Gastrocnemius medialis (tissue), 4 donors: ENCODE measurements around the gene TCF12. TPM values are rescaled to one million over a fixed set of nuclear protein-coding genes. Genes with fewer than 3 reads are reported as not detected.

Experiments
- ATAC-seq, 2 donors: fragments of 150-250 bp; one replicate each; pipeline ENCODE4 v1.9.1; 2016
- DNase-seq, 2 donors: peaks; one replicate each; pipeline ENCODE4 v3.0.0-alpha.2; 2019
- H3K27ac ChIP-seq, 4 donors: fragments of 200-600 bp; sonication (generic); 1 replicate in 1 of 4; 2 replicates in 3 of 4; pipeline ENCODE4 v1.5.1; 2016 to 2018; ENCODE audit warnings: mild to moderate bottlenecking in 2 of 4, moderate library complexity in 1 of 4
- H3K27me3 ChIP-seq, 3 donors: fragments of 200-600 bp; sonication (generic) in 2 of 3; 1 replicate in 1 of 3; 2 replicates in 2 of 3; pipeline versions ENCODE4 v1.5.1 to v1.6.0; 2016 to 2019; ENCODE audit warnings: mild to moderate bottlenecking in 1 of 3, moderate library complexity in 1 of 3
- H3K36me3 ChIP-seq, 2 donors: fragments of 200-600 bp; sonication (generic) in 1 of 2; one replicate each; pipeline ENCODE4 v1.5.1; 2017 to 2018
- H3K4me1 ChIP-seq, 2 donors: fragments of 200-600 bp; sonication (generic) in 1 of 2; one replicate each; pipeline ENCODE4 v1.5.1; 2016 to 2017; ENCODE audit warnings: mild to moderate bottlenecking in 2 of 2
- H3K4me3 ChIP-seq, 4 donors: fragments of 200-600 bp; sonication (generic) in 3 of 4; 1 replicate in 1 of 4; 2 replicates in 3 of 4; pipeline ENCODE4 v1.5.1; 2016 to 2019; ENCODE audit warnings: mild to moderate bottlenecking in 2 of 4
- H3K9me3 ChIP-seq, 3 donors: fragments of 200-600 bp; sonication (generic) in 2 of 3; 1 replicate in 1 of 3; 2 replicates in 2 of 3; pipeline ENCODE4 v1.5.1; 2016 to 2019
- POLR2A ChIP-seq, 2 donors: fragments of 450-650 bp; IDR thresholded peaks; one replicate each; pipeline ENCODE4 v1.6.1; 2017; ENCODE audit warnings: antibody characterized with exemption in 2 of 2, mild to moderate bottlenecking in 2 of 2, moderate library complexity in 2 of 2
- in situ Hi-C, 4 donors: fragments of 200-750 bp; cut with MboI; loops; one replicate each; pipeline versions ENCODE4 v1.15.0 to v1.8.0; 2017; ENCODE audit warnings: low sequenced_read_pairs in 4 of 4
- intact Hi-C: fragments of 100-400 bp; cut with DNase I; formaldehyde crosslinking; loops from one replicate; pipeline ENCODE4 v1.15.1; 2023; ENCODE audit warnings: low total_unique reads
- total RNA-seq, 4 donors: library from RNA; depleted of rRNA; stranded (reverse); fragments of >200 nt; gene quantifications; one replicate each; pipeline versions ENCODE4 v1.1.0 to v1.2.3, GENCODE V29; 2016
- TF ChIP-seq, protein P1 (sequence below), 5 experiments: fragments of 450-650 bp in 3 of 5; fragments of 200-600 bp in 2 of 5; sonication (generic) in 2 of 5; IDR thresholded peaks in 4 of 5; conservative IDR thresholded peaks in 1 of 5; 1 replicate in 4 of 5; 2 replicates in 1 of 5; pipeline ENCODE4 v1.5.1; 2016 to 2019; ENCODE audit warnings: antibody characterized with exemption in 5 of 5, mild to moderate bottlenecking in 3 of 5, moderate library complexity in 3 of 5

TCF12 gene
- total RNA-seq, 4 donors from 2014 or later: 34.9 to 63.0 (median 51.4) TPM

DNA sequence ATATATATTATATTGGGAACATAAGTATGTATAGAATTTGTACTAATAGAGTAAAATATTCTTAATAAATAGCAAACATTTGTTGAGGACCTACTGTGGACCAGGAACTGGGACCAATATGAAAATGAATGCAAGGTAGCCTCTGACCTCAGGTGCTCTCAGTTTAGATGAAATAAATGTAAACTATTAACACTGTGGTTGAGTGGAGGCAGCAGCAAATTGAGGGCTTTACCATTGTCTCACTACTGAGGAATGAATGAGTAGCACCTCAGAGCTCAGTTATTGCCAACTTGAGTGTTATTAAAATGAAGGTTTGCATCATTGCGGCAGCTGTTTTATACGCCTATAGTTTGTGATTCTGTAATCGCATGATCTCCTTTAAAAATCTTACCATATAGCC, 366.9 kb downstream of the TCF12 start:
- peaks cover 0 to 48% of the 10 kb centered on the region in 2 donors for H3K36me3 ChIP-seq

DNA sequence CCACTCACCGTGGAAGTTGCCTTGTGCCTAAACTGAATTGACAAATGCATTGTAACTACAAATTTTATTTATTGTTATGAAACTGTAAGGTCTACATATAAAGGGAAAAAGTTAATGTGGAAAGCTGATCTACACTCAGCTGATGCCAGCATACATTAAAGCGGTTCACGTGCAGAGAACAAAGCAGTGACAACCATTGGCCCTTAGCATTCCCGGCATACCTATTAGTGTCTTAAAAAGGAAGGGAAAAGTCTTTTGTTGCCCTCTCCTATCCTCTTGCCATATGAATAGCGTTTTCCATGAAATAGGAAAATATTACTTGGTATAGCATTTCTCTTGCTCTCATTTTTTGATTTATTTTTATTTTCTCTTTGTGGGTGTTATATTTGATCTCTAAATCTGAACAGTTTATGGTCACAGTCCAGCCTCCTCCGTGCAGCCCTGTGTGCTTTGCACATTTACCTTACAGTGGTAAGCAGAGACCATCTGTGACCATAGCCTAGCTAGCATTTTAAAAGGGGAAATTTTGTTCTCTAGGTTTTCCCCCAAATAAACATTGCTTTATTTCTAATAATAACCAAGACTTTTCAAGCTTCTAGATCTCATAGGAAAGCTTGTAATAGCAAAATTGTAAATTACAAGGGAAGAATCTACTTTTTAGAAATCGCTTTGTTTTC, 368.1 kb downstream of the TCF12 start:
- H3K36me3 ChIP-seq: peaks cover 0 to 44% of the 10 kb centered on the region in 2 donors
- no peaks in the 10 kb centered on the region for H3K9me3 ChIP-seq
- TF ChIP-seq POLR2A (IDR thresholded peaks at IDR 0.05): no peak
- TF ChIP-seq, protein P1, sequence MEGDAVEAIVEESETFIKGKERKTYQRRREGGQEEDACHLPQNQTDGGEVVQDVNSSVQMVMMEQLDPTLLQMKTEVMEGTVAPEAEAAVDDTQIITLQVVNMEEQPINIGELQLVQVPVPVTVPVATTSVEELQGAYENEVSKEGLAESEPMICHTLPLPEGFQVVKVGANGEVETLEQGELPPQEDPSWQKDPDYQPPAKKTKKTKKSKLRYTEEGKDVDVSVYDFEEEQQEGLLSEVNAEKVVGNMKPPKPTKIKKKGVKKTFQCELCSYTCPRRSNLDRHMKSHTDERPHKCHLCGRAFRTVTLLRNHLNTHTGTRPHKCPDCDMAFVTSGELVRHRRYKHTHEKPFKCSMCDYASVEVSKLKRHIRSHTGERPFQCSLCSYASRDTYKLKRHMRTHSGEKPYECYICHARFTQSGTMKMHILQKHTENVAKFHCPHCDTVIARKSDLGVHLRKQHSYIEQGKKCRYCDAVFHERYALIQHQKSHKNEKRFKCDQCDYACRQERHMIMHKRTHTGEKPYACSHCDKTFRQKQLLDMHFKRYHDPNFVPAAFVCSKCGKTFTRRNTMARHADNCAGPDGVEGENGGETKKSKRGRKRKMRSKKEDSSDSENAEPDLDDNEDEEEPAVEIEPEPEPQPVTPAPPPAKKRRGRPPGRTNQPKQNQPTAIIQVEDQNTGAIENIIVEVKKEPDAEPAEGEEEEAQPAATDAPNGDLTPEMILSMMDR (IDR thresholded peaks at IDR 0.05 in 4 of 5, conservative IDR thresholded peaks at IDR 0.05 in 1 of 5): no peak
- intact Hi-C loops (no loop called here), in situ Hi-C loops (no loop called here)
- DNase-seq: no peak
- no peak overlapping the region for H3K27ac ChIP-seq
- ATAC-seq: no peak
- H3K27me3 ChIP-seq: no peaks in the 10 kb centered on the region
- peaks cover 0 to 4% of the 10 kb centered on the region in 2 donors for H3K4me1 ChIP-seq
- no peak overlapping the region for H3K4me3 ChIP-seq

More for the DNA sequence above, 366.9 kb downstream of the TCF12 start:
- DNase-seq (no peak), ATAC-seq (no peak)
- in situ Hi-C loops (no loop called here), intact Hi-C loops (no loop called here)
- H3K4me3 ChIP-seq: no peak overlapping the region
- no peaks in the 10 kb centered on the region for H3K9me3 ChIP-seq
- no peak overlapping the region for H3K27ac ChIP-seq
- TF ChIP-seq, protein P1 (IDR thresholded peaks at IDR 0.05 in 4 of 5, conservative IDR thresholded peaks at IDR 0.05 in 1 of 5): no peak
- TF ChIP-seq POLR2A (IDR thresholded peaks at IDR 0.05): no peak
- H3K4me1 ChIP-seq: peaks cover 0 to 4% of the 10 kb centered on the region in 2 donors
- no peaks in the 10 kb centered on the region for H3K27me3 ChIP-seq

DNA sequence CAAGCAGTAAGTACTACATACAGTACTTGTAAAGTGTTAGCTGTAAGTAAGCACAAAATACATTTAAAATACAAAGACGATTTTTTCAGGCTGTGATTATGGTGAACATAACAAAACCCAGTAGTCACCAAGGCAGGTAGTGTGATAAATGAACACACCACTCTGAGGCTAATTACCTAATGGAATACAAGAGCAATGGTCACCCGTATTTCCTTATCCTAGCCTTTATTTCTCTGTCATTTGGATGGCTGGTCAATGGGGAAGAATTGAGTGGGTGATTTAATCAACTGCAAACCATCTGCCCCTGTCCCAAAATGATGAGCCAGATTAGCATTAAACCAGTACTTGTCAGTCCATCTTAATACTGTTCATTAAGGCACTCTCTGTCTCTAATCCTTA, 368.7 kb downstream of the TCF12 start:
- Histone ChIP-seq H3K36me3 (peaks cover 0 to 38% of the 10 kb centered on the region in 2 donors), H3K27ac (no peak overlapping the region), H3K9me3 (no peaks in the 10 kb centered on the region), H3K27me3 (no peaks in the 10 kb centered on the region), H3K4me3 (no peak overlapping the region), H3K4me1 (peaks cover 0 to 4% of the 10 kb centered on the region in 2 donors)
- in situ Hi-C loops (no loop called here), intact Hi-C loops (no loop called here)
- ATAC-seq (no peak), DNase-seq (no peak)
- TF ChIP-seq, protein P1 (IDR thresholded peaks at IDR 0.05 in 4 of 5, conservative IDR thresholded peaks at IDR 0.05 in 1 of 5): no peak
- TF ChIP-seq POLR2A (IDR thresholded peaks at IDR 0.05): no peak

DNA sequence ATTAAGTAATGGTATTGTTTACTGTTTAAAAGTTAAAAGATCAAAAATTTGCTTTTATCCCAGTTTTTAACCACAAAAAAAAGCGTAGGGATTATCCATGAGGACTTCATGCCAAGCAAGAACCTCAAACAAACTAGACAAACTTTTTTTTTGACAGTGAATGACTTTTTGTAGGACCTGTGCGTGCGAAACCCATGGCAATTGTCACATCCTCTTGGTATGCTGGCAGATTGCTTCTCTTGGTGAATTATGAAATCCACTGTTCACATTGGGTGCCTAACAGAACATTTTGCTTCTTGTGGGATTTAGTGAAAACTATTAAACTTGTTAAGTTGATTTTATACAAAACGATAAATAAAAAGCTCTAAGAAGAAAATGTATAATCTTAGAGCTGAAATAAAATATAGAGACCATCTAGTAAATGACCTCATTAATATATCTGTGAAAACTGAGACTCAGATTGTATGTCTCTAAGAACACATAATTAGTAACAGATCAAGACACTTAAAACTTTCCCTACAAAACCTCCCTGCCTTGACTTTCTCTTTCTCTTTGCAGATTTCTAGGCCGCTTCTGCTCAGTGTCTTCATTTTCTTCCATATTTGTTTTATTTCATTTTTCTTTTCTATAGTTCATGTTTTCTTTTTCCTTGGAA, 370.6 kb downstream of the TCF12 start:
- Histone ChIP-seq H3K36me3 (peaks cover 0 to 28% of the 10 kb centered on the region in 2 donors), H3K4me1 (peaks cover 0 to 4% of the 10 kb centered on the region in 2 donors), H3K4me3 (no peak overlapping the region), H3K27ac (no peak overlapping the region), H3K9me3 (no peaks in the 10 kb centered on the region), H3K27me3 (no peaks in the 10 kb centered on the region)
- ATAC-seq (peak in 1 of 2 donors; percentile 47), DNase-seq (no peak)
- intact Hi-C loops (no loop called here), in situ Hi-C loops (no loop called here)
- TF ChIP-seq POLR2A (IDR thresholded peaks at IDR 0.05): no peak
- TF ChIP-seq, protein P1 (IDR thresholded peaks at IDR 0.05 in 4 of 5, conservative IDR thresholded peaks at IDR 0.05 in 1 of 5): no peak
